Loucy (cell line): ENCODE results near the gene TMEM272.

Experiments
- CTCF ChIP-seq: fragments of 200-600 bp; sonication (generic); conservative IDR thresholded peaks from 2 replicates; pipeline ENCODE4 v1.5.1; 2014; ENCODE audit warnings: mild to moderate bottlenecking, antibody characterized with exemption, low read length
- EZH2phosphoT487 ChIP-seq: fragments of 200-600 bp; IDR thresholded peaks from 2 replicates; pipeline ENCODE4 v1.6.1; 2018; ENCODE audit warnings: antibody characterized with exemption, mild to moderate bottlenecking, moderate library complexity, borderline replicate concordance

GRCh38 chr13:51784097-51784496 is 60.9 kb downstream of the TMEM272 start:
- TF ChIP-seq EZH2phosphoT487, result no peak
- TF ChIP-seq CTCF, result no peak
